Nephron (organoid): ENCODE results near the gene CD48.

Experiments used
- H3K27ac Mint-ChIP-seq, 3 experiments: 2 replicates each; pipeline ENCODE4 v1.8.0; 2020; ENCODE audit warnings: mixed read lengths in 3 of 3, mild to moderate bottlenecking in 2 of 3, moderate library complexity in 1 of 3
- H3K27me3 Mint-ChIP-seq: 2 replicates; pipeline ENCODE4 v1.8.0; 2021; ENCODE audit warnings: low read depth, mild to moderate bottlenecking, moderate library complexity, mixed read lengths
- H3K36me3 Mint-ChIP-seq: 2 replicates; pipeline ENCODE4 v1.8.0; 2020; ENCODE audit warnings: low read depth, mixed read lengths
- H3K4me1 Mint-ChIP-seq: 2 replicates; pipeline ENCODE4 v1.8.0; 2020; ENCODE audit warnings: mixed read lengths
- H3K4me3 Mint-ChIP-seq, 3 experiments: 2 replicates each; pipeline ENCODE4 v1.8.0; 2020; ENCODE audit warnings: mild to moderate bottlenecking in 3 of 3, mixed read lengths in 3 of 3, moderate library complexity in 2 of 3
- H3K9me3 Mint-ChIP-seq: 2 replicates; pipeline ENCODE4 v1.8.0; 2020; ENCODE audit warnings: mixed read lengths
- TF ChIP-seq, protein P1 (sequence below), 3 experiments: fragments of 200-600 bp; sonication (generic); IDR thresholded peaks; one replicate each; pipeline ENCODE4 v1.5.0; 2021; ENCODE audit warnings: antibody characterized with exemption in 3 of 3; ENCODE audit not compliant: unreplicated experiment in 3 of 3

CD48 gene

DNA sequence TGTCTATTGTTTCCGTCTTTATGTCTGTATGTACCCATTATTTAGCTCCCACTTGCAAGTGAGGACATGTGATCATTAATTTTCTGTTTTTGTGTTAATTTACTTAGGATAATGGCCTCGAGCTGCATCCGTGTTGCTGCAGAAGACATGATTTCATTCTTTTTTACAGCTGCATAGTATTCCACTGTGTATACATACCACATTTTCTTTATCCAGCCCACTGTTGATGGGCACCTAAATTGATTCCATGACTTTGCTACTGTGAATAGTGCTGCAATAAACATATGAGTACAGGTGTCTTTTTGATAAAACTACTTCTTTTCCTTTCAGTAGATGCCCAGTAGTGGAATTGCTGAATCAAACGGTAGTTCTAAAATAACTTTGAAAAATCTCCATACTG, 52.1 kb downstream of the CD48 start:
- Mint-ChIP-seq H3K27me3 (no peaks in the 10 kb centered on the region), H3K36me3 (no peaks in the 10 kb centered on the region), H3K27ac (no peak overlapping the region), H3K9me3 (no peaks in the 10 kb centered on the region), H3K4me1 (no peaks in the 10 kb centered on the region), H3K4me3 (no peak overlapping the region)
- TF ChIP-seq, protein P1, sequence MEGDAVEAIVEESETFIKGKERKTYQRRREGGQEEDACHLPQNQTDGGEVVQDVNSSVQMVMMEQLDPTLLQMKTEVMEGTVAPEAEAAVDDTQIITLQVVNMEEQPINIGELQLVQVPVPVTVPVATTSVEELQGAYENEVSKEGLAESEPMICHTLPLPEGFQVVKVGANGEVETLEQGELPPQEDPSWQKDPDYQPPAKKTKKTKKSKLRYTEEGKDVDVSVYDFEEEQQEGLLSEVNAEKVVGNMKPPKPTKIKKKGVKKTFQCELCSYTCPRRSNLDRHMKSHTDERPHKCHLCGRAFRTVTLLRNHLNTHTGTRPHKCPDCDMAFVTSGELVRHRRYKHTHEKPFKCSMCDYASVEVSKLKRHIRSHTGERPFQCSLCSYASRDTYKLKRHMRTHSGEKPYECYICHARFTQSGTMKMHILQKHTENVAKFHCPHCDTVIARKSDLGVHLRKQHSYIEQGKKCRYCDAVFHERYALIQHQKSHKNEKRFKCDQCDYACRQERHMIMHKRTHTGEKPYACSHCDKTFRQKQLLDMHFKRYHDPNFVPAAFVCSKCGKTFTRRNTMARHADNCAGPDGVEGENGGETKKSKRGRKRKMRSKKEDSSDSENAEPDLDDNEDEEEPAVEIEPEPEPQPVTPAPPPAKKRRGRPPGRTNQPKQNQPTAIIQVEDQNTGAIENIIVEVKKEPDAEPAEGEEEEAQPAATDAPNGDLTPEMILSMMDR (IDR thresholded peaks at IDR 0.05; ENCODE audit: unreplicated experiment in 3 of 3) = no peak

DNA sequence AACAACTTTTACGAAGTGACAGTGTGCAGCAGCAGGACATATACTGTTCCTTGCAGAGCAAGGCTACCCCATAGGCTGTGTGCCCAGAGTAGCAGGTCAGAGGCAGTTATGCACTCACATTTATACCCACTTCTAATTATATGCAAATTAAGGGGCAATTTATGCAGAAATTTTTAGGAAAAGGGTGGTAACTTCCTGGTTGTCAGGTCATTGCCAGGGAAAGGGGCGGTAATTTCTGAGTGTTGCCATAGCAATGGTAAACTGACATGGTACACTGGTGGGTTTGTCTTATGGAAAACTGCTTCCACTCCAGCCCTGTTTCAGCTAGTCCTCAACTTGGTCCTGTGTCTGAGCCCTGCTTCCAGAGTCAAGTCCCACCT, 52.8 kb downstream of the CD48 start:
- no peaks in the 10 kb centered on the region for H3K4me1 Mint-ChIP-seq
- H3K9me3 Mint-ChIP-seq = no peaks in the 10 kb centered on the region
- no peak overlapping the region for H3K27ac Mint-ChIP-seq
- H3K36me3 Mint-ChIP-seq = no peaks in the 10 kb centered on the region
- TF ChIP-seq, protein P1 (IDR thresholded peaks at IDR 0.05; ENCODE audit: unreplicated experiment in 3 of 3) = no peak
- H3K27me3 Mint-ChIP-seq = no peaks in the 10 kb centered on the region
- no peak overlapping the region for H3K4me3 Mint-ChIP-seq

DNA sequence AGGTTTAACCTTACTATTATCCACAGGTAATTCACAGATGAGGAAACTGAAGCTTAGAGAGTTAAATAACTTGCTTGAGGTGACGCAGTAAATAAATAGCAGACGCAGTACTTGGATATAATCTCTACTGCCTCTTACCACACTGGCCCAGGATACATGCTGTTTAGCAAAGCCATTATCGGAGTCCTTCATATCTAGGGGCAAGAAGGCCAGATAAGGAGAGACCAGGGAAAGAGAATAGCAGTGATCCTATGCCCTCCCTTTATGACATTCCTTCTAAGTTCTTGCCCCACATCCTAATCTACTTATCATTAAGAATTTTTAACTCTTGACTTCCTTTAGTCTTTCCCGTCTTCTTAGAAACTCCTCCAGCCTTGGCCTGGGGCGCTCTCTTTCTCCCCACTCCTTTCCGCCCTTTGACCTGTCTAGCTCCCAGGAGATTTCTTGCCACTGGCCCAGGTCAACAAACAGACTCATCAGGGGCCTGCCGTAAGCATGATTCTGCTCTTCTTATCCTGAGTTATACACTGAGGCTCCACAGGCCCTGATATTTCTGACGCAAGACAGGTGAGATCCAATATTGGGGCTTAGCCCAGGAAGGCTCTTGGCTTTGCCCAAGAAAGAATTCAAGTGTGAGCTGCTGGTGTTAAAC, 53.3 kb downstream of the CD48 start:
- Mint-ChIP-seq H3K36me3 (no peaks in the 10 kb centered on the region), H3K4me3 (no peak overlapping the region), H3K4me1 (no peaks in the 10 kb centered on the region), H3K9me3 (no peaks in the 10 kb centered on the region), H3K27ac (no peak overlapping the region), H3K27me3 (no peaks in the 10 kb centered on the region)
- TF ChIP-seq, protein P1 (IDR thresholded peaks at IDR 0.05; ENCODE audit: unreplicated experiment in 3 of 3) = no peak

DNA sequence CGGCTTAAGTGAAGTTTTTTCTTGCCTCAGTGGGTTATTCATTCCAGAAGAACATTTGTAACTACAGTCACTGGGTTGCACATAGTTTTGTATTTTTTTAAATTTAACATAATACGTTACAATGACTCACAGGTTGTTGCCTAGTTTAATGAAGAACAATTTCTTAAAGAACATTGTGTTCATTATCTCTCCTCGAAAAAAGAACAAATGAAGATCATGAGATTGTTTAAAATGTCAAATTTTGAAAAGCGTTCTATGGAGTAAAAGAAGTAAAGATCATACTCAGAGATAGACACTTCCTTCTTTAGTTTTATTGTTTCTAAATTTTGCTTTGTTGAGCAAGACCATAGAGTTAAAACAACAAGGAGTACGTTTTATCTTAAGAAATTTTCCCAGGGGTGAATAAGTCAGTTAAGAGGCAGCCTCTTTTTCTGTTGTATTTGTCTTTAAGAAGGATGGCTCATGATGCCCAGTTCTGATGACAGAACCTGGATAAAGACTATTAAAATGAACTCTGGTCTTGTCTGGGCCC, 54.3 kb downstream of the CD48 start:
- Mint-ChIP-seq H3K4me1 (peaks cover 4% of the 10 kb centered on the region), H3K9me3 (no peaks in the 10 kb centered on the region), H3K27ac (no peak overlapping the region), H3K36me3 (no peaks in the 10 kb centered on the region), H3K4me3 (no peak overlapping the region), H3K27me3 (no peaks in the 10 kb centered on the region)
- TF ChIP-seq, protein P1 (IDR thresholded peaks at IDR 0.05; ENCODE audit: unreplicated experiment in 3 of 3) = no peak

DNA sequence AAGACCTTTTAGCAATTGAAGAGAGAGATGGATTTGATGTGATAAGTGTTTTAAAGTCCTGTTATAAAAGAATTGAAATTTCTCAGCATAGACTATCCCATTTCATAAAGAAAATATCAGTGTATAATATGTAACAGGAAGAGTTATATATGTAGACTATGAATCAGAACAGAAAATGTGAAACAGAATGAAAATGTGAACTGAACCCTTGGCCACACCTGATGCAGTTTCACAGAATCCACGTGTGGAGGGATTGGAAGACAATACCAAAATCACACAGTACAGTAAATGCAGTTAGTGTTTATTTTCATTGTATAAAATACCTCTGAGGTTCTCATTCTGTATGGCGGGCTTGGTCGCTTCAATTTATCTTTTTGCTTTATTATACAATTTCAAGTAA, 54.9 kb downstream of the CD48 start:
- no peaks in the 10 kb centered on the region for H3K27me3 Mint-ChIP-seq
- H3K4me1 Mint-ChIP-seq = peaks cover 10% of the 10 kb centered on the region
- H3K9me3 Mint-ChIP-seq = no peaks in the 10 kb centered on the region
- no peak overlapping the region for H3K27ac Mint-ChIP-seq
- no peaks in the 10 kb centered on the region for H3K36me3 Mint-ChIP-seq
- TF ChIP-seq, protein P1 (IDR thresholded peaks at IDR 0.05; ENCODE audit: unreplicated experiment in 3 of 3) = no peak
- H3K4me3 Mint-ChIP-seq = no peak overlapping the region

DNA sequence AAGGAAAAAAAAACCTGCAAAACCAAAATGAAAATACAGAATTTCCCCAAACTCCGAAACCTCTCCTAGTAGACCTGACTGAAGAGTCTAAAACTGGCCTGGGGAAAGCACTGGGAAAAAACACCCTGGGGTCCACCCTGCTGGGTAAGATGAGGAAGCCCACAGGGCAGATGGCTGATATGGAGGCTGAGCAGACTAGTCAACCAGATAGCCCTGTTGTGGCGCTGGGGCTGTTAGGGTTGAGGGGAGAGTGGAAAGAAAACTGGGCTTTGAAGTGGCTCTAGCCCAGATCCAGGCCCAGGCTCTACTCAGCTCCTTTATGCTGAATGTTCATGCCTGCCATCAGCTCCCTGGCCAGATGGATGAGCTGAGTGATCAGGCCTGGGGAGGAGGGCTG, 58.0 kb downstream of the CD48 start:
- no peaks in the 10 kb centered on the region for H3K9me3 Mint-ChIP-seq
- H3K27me3 Mint-ChIP-seq = no peaks in the 10 kb centered on the region
- H3K4me1 Mint-ChIP-seq = peaks cover 12% of the 10 kb centered on the region
- no peak overlapping the region for H3K4me3 Mint-ChIP-seq
- H3K36me3 Mint-ChIP-seq = no peaks in the 10 kb centered on the region
- no peak overlapping the region for H3K27ac Mint-ChIP-seq
- TF ChIP-seq, protein P1 (IDR thresholded peaks at IDR 0.05; ENCODE audit: unreplicated experiment in 3 of 3) = no peak
